HepG2 (cell line): ENCODE results near the gene CBX7. TPM values are rescaled to one million over a fixed set of nuclear protein-coding genes. Genes with fewer than 3 reads are reported as not detected.

Experiments
- ARID2 ChIP-seq: sonication (generic); formaldehyde crosslinking; IDR thresholded peaks from 2 replicates; pipeline ENCODE4 v1.8.1; 2022; ENCODE audit warnings: mild to moderate bottlenecking, missing genetic modification reagents, borderline replicate concordance
- FOSL2 ChIP-seq: sonication (generic); formaldehyde crosslinking; IDR thresholded peaks from 2 replicates; pipeline ENCODE4 v1.4.0; 2020; ENCODE audit warnings: missing genetic modification reagents
- GPN1 ChIP-seq: sonication (generic); formaldehyde crosslinking; IDR thresholded peaks from 2 replicates; pipeline ENCODE4 v1.5.1; 2020; ENCODE audit warnings: missing genetic modification reagents, borderline replicate concordance
- HMG20B ChIP-seq: conservative IDR thresholded peaks from 2 replicates; pipeline ENCODE4 v1.6.1; 2016; ENCODE audit warnings: missing genetic modification reagents, missing compliant biosample characterization
- HOXA3 ChIP-seq: sonication (generic); formaldehyde crosslinking; IDR thresholded peaks from 2 replicates; pipeline ENCODE4 v1.5.0; 2020; ENCODE audit warnings: missing genetic modification reagents
- IRF2 ChIP-seq: IDR thresholded peaks from 2 replicates; pipeline ENCODE4 v1.6.1; 2018; ENCODE audit warnings: missing genetic modification reagents, missing compliant biosample characterization
- MAF1 ChIP-seq: sonication (generic); formaldehyde crosslinking; IDR thresholded peaks from 2 replicates; pipeline ENCODE4 v1.5.0; 2020; ENCODE audit warnings: missing genetic modification reagents, borderline replicate concordance
- MEIS2 ChIP-seq: sonication (generic); formaldehyde crosslinking; IDR thresholded peaks from 2 replicates; pipeline ENCODE4 v1.9.0; 2021; ENCODE audit warnings: mild to moderate bottlenecking, missing genetic modification reagents
- PCBP1 ChIP-seq: fragments of 200-400 bp; formaldehyde crosslinking; IDR thresholded peaks from 2 replicates; pipeline ENCODE4 v1.6.1; 2017; ENCODE audit warnings: mild to moderate bottlenecking, low read depth, low read length, borderline replicate concordance
- RFX1 ChIP-seq: fragments of 450-650 bp; IDR thresholded peaks from 2 replicates; pipeline ENCODE4 v1.6.1; 2017
- SIN3A ChIP-seq: IDR thresholded peaks from 2 replicates; pipeline ENCODE4 v1.6.1; 2011; ENCODE audit warnings: low read depth, mild to moderate bottlenecking, control low read depth, low read length, borderline replicate concordance
- TEAD3 ChIP-seq: optimal IDR thresholded peaks from 2 replicates; pipeline ENCODE3; 2016; ENCODE audit warnings: borderline replicate concordance
- ZMYM3 ChIP-seq: sonication (generic); formaldehyde crosslinking; IDR thresholded peaks from 2 replicates; pipeline ENCODE4 v1.5.1; 2020; ENCODE audit warnings: mild to moderate bottlenecking, missing genetic modification reagents
- ZNF205 ChIP-seq: IDR thresholded peaks from 2 replicates; pipeline ENCODE4 v1.6.1; 2018; ENCODE audit warnings: missing biosample characterization, missing genetic modification reagents
- ZNF280B ChIP-seq: sonication (generic); formaldehyde crosslinking; IDR thresholded peaks from 2 replicates; pipeline ENCODE4 v1.5.0; 2020; ENCODE audit warnings: missing genetic modification reagents, mild to moderate bottlenecking, borderline replicate concordance
- ZNF362 ChIP-seq: sonication (generic); formaldehyde crosslinking; IDR thresholded peaks from 2 replicates; pipeline ENCODE4 v1.4.0; 2020; ENCODE audit warnings: missing genetic modification reagents, mild to moderate bottlenecking, borderline replicate concordance
- ZNF557 ChIP-seq: sonication (generic); formaldehyde crosslinking; IDR thresholded peaks from 2 replicates; pipeline ENCODE4 v1.4.0; 2020; ENCODE audit warnings: missing genetic modification reagents
- ZNF652 ChIP-seq: IDR thresholded peaks from 2 replicates; pipeline ENCODE4 v1.6.1; 2016; ENCODE audit warnings: low read depth, borderline replicate concordance
- ZNF766 ChIP-seq: sonication (generic); formaldehyde crosslinking; IDR thresholded peaks from 2 replicates; pipeline ENCODE4 v1.5.0; 2020; ENCODE audit warnings: missing genetic modification reagents, borderline replicate concordance
- ZNF891 ChIP-seq: sonication (generic); formaldehyde crosslinking; IDR thresholded peaks from 2 replicates; pipeline ENCODE4 v1.5.0; 2020; ENCODE audit warnings: mild to moderate bottlenecking, missing genetic modification reagents
- polyA plus RNA-seq, 8 experiments: library from polyadenylated mRNA; depleted of rRNA in 3 of 8; stranded (reverse) in 7 of 8; unstranded in 1 of 8; fragments of >200 nt; fragmentation: Illumina TruSeq in 4 of 8; extraction: Trizol in 4 of 8; gene quantifications; 2 replicates each; pipeline versions ENCODE4 v1.2.1 to v1.2.3, GENCODE V29; 2011 to 2016; ENCODE audit warnings: low read depth in 4 of 8, missing spikeins in 1 of 8, mixed read lengths in 1 of 8; ENCODE audit not compliant: insufficient read depth in 1 of 8
- total RNA-seq, 5 experiments: library from RNA; depleted of rRNA; stranded (reverse); fragments of >200 nt; fragmentation: Illumina TruSeq; extraction: Trizol; gene quantifications; 2 replicates each; pipeline ENCODE4 v1.2.3, GENCODE V29; 2016; ENCODE audit warnings: low read depth in 1 of 5
- TF ChIP-seq, protein P1 (sequence below): sonication (generic); formaldehyde crosslinking; IDR thresholded peaks from 2 replicates; pipeline ENCODE4 v1.4.0; 2020; ENCODE audit warnings: mild to moderate bottlenecking, missing genetic modification reagents, borderline replicate concordance
- TF ChIP-seq, protein P2 (sequence below): IDR thresholded peaks from 2 replicates; pipeline ENCODE4 v1.6.1; 2016; ENCODE audit warnings: mild to moderate bottlenecking
- TF ChIP-seq, protein P3 (sequence below): IDR thresholded peaks from 2 replicates; pipeline ENCODE4 v1.6.1; 2016; ENCODE audit warnings: low read depth

The CBX7 gene
- total and polyA plus RNA-seq, 2 of the 13 experiments (the other 11 are each of a cell fraction or from before 2014, with no cell fraction given), result 0.35 to 4.9 TPM

DNA sequence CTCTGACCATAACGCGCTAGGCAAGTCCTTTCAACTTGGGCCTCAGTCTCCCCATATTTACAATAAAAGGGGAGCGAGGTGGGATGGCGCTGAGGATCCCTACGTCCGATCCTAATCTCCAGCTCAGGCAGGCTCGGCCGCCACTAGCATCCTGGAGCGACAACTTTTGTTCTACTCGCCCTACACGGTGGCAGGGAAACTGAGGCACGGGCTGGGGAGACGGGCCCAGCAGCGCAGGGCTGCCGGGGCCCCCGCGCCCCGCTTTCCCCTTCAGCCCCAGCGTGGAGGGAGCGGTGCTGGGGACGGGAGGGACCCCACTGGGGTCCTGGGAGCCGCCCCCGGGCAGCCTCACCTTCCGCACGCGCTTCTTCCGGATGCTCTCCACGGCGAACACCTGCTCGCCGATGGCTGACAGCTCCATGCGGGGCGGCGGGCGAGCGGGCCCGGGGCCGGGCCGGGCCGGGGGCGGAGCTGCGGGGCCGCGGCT is 413 bp downstream of the CBX7 start (continued):
- TF ChIP-seq, protein P1, sequence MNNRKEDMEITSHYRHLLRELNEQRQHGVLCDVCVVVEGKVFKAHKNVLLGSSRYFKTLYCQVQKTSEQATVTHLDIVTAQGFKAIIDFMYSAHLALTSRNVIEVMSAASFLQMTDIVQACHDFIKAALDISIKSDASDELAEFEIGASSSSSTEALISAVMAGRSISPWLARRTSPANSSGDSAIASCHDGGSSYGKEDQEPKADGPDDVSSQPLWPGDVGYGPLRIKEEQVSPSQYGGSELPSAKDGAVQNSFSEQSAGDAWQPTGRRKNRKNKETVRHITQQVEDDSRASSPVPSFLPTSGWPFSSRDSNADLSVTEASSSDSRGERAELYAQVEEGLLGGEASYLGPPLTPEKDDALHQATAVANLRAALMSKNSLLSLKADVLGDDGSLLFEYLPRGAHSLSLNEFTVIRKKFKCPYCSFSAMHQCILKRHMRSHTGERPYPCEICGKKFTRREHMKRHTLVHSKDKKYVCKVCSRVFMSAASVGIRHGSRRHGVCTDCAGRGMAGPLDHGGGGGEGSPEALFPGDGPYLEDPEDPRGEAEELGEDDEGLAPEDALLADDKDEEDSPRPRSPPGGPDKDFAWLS (CRISPR knock-in tag), result no peak
- TF ChIP-seq ZNF205 (CRISPR knock-in tag), result 0 out of 2 replicates have a peak, but pooled peaks have one; percentile 7
- TF ChIP-seq ARID2, result 0 out of 2 replicates have a peak, but pooled peaks have one; percentile 15
- no peak for TF ChIP-seq TEAD3 (CRISPR knock-in tag)
- TF ChIP-seq FOSL2 (CRISPR knock-in tag), result 0 out of 2 replicates have a peak, but pooled peaks have one; percentile 6
- TF ChIP-seq IRF2 (CRISPR knock-in tag), result no peak
- TF ChIP-seq, protein P2, sequence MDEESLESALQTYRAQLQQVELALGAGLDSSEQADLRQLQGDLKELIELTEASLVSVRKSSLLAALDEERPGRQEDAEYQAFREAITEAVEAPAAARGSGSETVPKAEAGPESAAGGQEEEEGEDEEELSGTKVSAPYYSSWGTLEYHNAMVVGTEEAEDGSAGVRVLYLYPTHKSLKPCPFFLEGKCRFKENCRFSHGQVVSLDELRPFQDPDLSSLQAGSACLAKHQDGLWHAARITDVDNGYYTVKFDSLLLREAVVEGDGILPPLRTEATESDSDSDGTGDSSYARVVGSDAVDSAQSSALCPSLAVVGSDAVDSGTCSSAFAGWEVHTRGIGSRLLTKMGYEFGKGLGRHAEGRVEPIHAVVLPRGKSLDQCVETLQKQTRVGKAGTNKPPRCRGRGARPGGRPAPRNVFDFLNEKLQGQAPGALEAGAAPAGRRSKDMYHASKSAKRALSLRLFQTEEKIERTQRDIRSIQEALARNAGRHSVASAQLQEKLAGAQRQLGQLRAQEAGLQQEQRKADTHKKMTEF (CRISPR knock-in tag), result peak; percentile 0; the same call in 1 of the 2 replicates
- TF ChIP-seq, protein P3, sequence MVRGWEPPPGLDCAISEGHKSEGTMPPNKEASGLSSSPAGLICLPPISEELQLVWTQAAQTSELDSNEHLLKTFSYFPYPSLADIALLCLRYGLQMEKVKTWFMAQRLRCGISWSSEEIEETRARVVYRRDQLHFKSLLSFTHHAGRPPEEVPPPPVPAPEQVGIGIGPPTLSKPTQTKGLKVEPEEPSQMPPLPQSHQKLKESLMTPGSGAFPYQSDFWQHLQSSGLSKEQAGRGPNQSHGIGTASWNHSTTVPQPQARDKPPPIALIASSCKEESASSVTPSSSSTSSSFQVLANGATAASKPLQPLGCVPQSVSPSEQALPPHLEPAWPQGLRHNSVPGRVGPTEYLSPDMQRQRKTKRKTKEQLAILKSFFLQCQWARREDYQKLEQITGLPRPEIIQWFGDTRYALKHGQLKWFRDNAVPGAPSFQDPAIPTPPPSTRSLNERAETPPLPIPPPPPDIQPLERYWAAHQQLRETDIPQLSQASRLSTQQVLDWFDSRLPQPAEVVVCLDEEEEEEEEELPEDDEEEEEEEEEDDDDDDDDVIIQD (CRISPR knock-in tag), result no peak
- no peak for TF ChIP-seq RFX1
- no peak for TF ChIP-seq ZNF362 (CRISPR knock-in tag)
- no peak for TF ChIP-seq MAF1 (CRISPR knock-in tag)
- no peak for TF ChIP-seq HMG20B (CRISPR knock-in tag)
- TF ChIP-seq PCBP1, result no peak
- no peak for TF ChIP-seq ZNF652 (CRISPR knock-in tag)
- TF ChIP-seq ZNF891 (CRISPR knock-in tag), result 0 out of 2 replicates have a peak, but pooled peaks have one; percentile 26
- TF ChIP-seq ZNF766 (CRISPR knock-in tag), result no peak
- TF ChIP-seq GPN1, result no peak
- TF ChIP-seq HOXA3 (CRISPR knock-in tag), result no peak
- TF ChIP-seq SIN3A, result 0 out of 2 replicates have a peak, but pooled peaks have one; percentile 26
- peak; percentile 16; the same call in 1 of the 2 replicates for TF ChIP-seq MEIS2
- 0 out of 2 replicates have a peak, but pooled peaks have one; percentile 37 for TF ChIP-seq ZNF280B (CRISPR knock-in tag)
- TF ChIP-seq ZMYM3, result peak; percentile 40; the same call in 1 of the 2 replicates
- TF ChIP-seq ZNF557 (CRISPR knock-in tag), result no peak
